ENCODE results near the gene ADAMTS9.

The ADAMTS9 gene

GRCh38 chr3:64685800-64686445 lies 1.9 kb downstream of the ADAMTS9 start:
- DNase-seq = no peak

GRCh38 chr3:64685331-64685799 lies 2.4 kb downstream of the ADAMTS9 start:
- DNase-seq = no peak

DNA sequence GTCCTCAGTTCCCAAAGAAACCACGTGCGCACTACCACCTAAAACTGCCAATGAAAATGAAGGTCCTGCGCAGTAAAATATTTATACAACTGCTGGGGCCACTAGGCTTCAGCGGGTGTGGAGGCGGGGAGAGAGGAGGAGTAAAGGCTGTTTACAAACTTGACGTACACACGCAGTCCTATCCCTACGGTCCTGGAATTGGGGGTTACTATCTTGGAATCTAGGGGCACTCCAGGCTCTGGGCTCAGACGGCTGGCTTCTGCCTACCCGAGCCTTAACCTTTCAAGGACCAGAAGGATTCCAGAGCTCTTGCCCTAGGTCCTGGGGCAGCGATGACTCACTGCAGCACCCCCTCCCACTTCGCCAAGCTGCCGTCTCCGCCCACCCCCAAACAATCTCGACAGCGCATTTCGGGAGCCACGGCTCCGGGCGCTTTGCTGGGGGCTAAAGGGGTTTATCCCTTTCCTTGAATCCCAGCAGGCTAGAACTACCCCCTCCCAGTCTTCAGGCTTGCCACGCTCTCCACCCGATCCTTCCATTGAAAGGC lies 3.0 kb downstream of the ADAMTS9 start:
- DNase-seq = no peak

GRCh38 chr3:64681827-64682226 lies 6.0 kb downstream of the ADAMTS9 start:
- no peak for DNase-seq

DNA sequence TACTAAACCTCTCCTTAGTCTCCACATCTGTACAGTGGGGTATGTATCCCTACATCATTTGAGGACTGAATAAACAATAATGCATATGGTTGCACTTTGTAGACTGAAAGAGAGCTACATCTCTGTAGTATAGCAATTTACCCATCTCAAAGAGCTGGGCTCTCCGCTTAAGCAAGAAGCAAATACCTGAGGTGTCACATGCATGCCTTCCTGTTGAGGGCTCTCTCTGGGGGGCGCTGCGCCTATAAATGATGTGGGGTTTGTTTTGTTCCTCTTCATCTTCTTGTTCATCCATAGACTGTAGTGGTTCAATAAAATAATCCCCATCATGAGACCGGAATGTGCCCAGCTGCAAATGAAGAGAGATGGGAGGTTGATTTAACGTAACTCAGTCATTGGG lies 6.8 kb downstream of the ADAMTS9 start:
- no peak for DNase-seq

- DNase-seq = no peak
Measured at GRCh38 chr3:64680334-64680733, 7.5 kb downstream of the ADAMTS9 start.

GRCh38 chr3:64677961-64678716 lies 9.7 kb downstream of the ADAMTS9 start:
- DNase-seq = no peak

DNA sequence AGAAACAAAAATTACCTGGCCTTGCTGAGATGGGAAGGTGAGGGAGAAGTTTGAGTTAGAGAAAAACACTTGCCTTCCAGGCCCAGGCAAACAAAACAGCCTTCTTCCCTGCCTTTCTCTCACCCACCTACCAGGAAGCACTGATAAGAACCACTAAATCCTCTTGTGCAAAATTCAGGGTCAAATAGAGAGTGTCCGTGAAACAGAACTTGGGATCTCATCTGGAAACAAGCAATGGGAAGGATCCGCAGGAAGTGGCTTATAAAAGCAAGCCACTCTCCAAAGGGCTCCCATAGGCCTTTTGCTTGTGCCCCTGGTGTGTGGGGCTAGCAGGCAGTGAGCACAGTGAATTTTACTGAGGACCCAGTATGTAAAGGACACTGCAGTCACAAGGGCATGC lies 11.0 kb downstream of the ADAMTS9 start:
- no peak for DNase-seq

- DNase-seq = no peak
Measured at GRCh38 chr3:64675687-64676247, 12.0 kb downstream of the ADAMTS9 start.

- DNase-seq = no peak
Measured at GRCh38 chr3:64674591-64675076, 13.2 kb downstream of the ADAMTS9 start.

DNA sequence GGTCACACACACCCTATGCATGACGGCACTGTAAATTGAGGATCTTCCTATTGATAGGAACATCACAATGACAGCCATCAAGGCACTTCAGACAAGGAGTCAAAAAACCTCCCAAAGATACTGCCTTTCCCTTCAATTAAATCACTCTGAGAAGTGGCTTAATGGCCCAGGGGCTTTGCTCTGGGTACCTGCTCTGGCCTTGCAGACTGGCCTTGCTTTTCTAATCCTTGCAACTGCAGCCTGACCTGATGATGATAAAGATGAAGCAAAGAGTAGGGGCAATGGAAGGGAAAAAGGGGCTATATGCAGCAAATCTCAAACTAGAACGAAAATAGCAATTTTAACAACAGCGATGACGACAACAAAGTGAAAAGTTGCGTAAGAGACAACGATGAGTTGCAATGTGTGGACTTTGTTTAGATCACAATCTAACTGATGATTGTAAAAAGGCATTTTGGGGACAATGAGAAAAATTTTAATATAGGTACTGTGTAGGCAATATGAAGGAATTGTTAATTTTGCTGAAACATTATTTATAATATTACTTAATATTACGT lies 14.6 kb downstream of the ADAMTS9 start:
- no peak for DNase-seq

DNA sequence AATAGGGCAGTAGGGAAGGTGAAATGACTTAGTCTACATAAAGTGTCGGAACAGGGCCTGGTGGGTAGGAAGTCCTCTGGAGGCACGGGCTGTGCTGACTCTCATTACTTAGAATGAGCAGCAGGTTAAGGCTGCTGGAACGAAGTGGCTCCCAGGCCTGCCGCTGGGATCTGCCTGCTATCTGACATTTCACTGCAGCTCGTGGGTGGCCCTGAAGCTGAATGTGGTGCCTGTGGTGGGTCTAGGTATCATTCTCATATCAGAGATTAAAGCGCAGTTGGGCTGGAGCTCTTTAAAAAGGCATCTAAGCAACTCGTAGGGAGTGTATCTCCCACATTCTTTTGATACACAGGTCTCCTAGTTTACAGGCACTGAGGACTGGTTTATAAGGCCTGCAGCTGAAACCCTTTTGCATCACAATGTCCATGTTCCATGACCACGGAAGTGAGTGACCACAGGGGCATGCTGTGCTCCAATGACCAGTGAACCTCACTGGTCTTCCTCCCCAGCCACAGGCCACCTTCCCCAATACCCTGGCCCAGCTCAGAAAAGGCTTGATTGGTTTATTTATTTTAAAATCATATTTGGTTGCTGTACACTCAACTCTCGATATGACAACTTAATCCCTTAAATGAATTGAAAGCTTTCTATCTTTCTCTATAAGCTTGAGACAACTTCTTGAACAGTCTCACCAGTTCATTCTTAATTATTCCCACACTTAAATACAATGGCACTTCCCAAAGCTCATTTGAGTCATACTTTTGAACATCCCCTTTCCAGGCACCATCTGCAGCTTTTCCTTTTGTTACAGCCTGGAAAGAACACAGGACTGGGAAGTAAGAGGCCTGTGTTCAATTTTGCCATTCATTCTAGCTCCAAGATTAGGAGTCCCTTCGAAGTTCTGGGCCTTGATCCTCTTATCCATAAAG lies 19.0 kb downstream of the ADAMTS9 start:
- DNase-seq = no peak

GRCh38 chr3:64667887-64668581 lies 19.8 kb downstream of the ADAMTS9 start:
- no peak for DNase-seq

GRCh38 chr3:64667138-64667537 lies 20.7 kb downstream of the ADAMTS9 start:
- no peak for DNase-seq

DNA sequence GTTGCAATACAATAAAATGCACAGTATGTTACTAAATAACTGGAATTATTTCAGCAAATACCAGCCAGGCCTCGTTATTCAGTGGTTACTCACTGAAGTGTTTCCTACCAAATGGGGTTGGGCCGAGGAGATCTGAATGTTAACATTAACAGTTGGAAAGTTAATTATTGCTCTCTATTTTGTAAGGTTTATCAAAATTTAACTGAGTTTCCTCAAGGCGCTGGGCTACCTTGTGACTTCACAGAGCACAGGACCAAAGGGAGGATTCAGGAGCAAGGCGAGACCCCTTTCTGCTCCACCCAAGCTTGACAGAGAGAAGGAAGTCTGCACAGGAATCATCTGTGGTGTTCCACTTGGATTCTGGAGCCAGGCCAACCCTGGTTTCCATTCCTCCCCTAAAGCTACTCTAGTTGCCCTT lies 21.6 kb downstream of the ADAMTS9 start:
- DNase-seq = no peak

GRCh38 chr3:64664397-64664796 lies 23.4 kb downstream of the ADAMTS9 start:
- no peak for DNase-seq

- DNase-seq = no peak
Measured at GRCh38 chr3:64659617-64659978, 28.2 kb downstream of the ADAMTS9 start.

GRCh38 chr3:64658001-64658400 lies 29.8 kb downstream of the ADAMTS9 start:
- DNase-seq = no peak

DNA sequence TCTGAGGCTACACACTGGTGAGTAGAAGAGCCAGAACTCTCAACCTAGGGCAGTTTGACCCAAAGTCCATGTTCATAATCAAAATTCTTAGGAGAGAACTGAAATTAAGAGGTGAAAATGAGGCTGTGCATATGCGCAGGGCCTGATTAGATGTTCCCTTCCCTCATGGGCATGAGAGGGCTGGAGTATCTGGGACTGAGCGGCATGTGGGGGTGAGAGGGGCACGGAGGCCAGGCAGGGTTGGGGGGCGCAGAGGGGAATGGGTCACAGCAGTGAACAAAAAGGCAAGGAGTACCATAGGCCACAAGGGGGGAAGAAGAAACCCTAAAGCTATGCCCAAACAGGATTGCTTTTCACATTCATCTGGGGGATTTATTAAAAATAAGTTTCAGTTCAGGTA lies 31.3 kb downstream of the ADAMTS9 start:
- DNase-seq = no peak

GRCh38 chr3:64655160-64655559 lies 32.6 kb downstream of the ADAMTS9 start:
- DNase-seq = no peak

DNA sequence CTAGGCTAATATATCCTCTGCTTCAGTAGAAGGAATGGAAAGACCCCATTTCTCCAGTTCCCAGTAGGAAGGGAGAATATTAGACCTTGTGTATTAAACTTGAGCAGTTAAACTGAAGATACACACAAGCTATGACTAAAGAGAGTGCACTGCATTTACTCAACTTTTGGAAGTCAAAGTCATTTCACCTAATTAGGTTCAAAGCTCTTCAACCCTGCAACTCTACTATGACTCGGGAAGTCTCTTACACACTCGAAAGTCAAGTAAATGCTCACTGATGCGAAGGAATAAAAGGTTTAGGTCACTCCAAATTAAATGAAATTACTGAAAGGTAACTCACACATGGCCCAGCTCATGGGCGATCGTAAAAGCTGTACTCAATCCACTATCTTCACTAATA lies 33.8 kb downstream of the ADAMTS9 start:
- DNase-seq = no peak

GRCh38 chr3:64653101-64653500 lies 34.7 kb downstream of the ADAMTS9 start:
- DNase-seq = no peak

Measured in CD4-positive, alpha-beta T cell treated with Interferon gamma for 1 hour (primary cell).